ENCODE measurements around the gene UQCC3. TPM values are rescaled to one million over a fixed set of nuclear protein-coding genes. Genes with fewer than 3 reads are reported as not detected.

UQCC3 gene
- total and polyA plus RNA-seq, 2 of the 4 experiments (the other 2 are of a cell fraction) = 5.7 to 9.7 TPM

DNA sequence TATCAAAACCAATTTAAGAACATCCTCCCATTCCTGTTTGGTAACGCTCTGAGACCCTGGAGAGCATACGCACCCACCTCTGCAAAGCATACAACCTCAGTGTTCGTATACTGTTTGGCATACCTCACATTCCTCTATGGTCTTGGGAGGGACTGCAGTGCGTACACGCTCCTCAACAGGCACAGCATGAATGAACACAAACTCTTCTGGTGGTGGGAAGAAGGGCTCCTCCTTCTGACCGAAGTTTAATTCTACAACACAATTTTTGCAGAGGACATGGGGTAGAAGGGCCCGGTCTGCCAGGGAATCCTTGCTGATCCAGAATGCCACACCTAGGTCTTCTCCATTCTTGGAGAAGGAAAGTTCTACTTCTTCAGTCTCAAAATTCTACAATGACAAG is 50.5 kb downstream of the UQCC3 start:
- Histone ChIP-seq H4K5ac (ENCODE audit: low read depth, low read length) (no peak overlapping the region), H3K27me3 (ENCODE audit: control insufficient read depth, insufficient read depth, low read length) (no peaks in the 10 kb centered on the region), H2AK5ac (ENCODE audit: low read depth, low read length) (no peak overlapping the region), H4K20me1 (ENCODE audit: insufficient read depth, low read length) (peaks cover 42% of the 10 kb centered on the region), H3K18ac (ENCODE audit: low read depth, low read length) (no peak overlapping the region), H3K79me1 (ENCODE audit: low read depth in 1 of 2, low read length in 2 of 2) (peaks cover 29 to 50% of the 10 kb centered on the region in 2 experiments), H3K23ac (ENCODE audit: low read depth, low read length) (peak overlapping the region; percentile 8; the same call in 1 of the 2 replicates), H4K8ac (ENCODE audit: low read depth in 2 of 2, low read length in 2 of 2) (0 out of 4 replicates have a peak overlapping the region, but pooled peaks of 1 of the 2 experiments have one; percentile 13), H2BK20ac (ENCODE audit: low read depth, low read length) (no peak overlapping the region), H3K9ac (ENCODE audit: low read depth, low read length) (no peak overlapping the region), H2AFZ (replicated peaks; ENCODE audit: low read length, poor library complexity) (no peak overlapping the region), H3K56ac (ENCODE audit: extremely low read depth, insufficient read depth, low read length) (no peak overlapping the region), H3K4ac (ENCODE audit: low read depth, low read length) (no peak overlapping the region), H3K4me3 (ENCODE audit: insufficient read depth, low read depth, low read length) (no peak overlapping the region), H2BK5ac (ENCODE audit: low read depth, low read length, poor library complexity, severe bottlenecking) (no peak overlapping the region), H3K14ac (replicated peaks; ENCODE audit: low read depth, low read length) (no peak overlapping the region), H3K4me2 (ENCODE audit: low read depth, low read length) (no peak overlapping the region), H3K36me3 (ENCODE audit: control insufficient read depth, insufficient read depth, low read length) (peaks cover 56% of the 10 kb centered on the region), H2BK120ac (ENCODE audit: low read depth, low read length) (no peak overlapping the region), H2AK9ac (replicated peaks; ENCODE audit: low read depth, low read length, poor library complexity) (no peak overlapping the region), H3K9me1 (ENCODE audit: insufficient read depth, low read length) (peaks cover 8% of the 10 kb centered on the region; the same call in 1 of the 2 replicates), H3K9me3 (ENCODE audit: control insufficient read depth, insufficient read depth, low read length) (no peaks in the 10 kb centered on the region), H3K4me1 (ENCODE audit: control insufficient read depth, insufficient read depth, low read length) (peaks cover 4% of the 10 kb centered on the region; the same call in 1 of the 2 replicates), H2BK15ac (ENCODE audit: low read depth, low read length) (no peak overlapping the region), H4K91ac (ENCODE audit: insufficient read depth, low read depth, low read length) (no peak overlapping the region), H3K27ac (ENCODE audit: insufficient read depth, low read length) (no peak overlapping the region)
- no peak for TF ChIP-seq MAFK (IDR thresholded peaks at IDR 0.05; ENCODE audit: low read depth, low read length)
- TF ChIP-seq SMC3 (IDR thresholded peaks at IDR 0.05; ENCODE audit: low read depth, low read length) = no peak
- TF ChIP-seq RAD21 (IDR thresholded peaks at IDR 0.05; ENCODE audit: low read length) = no peak
- TF ChIP-seq, protein P1, sequence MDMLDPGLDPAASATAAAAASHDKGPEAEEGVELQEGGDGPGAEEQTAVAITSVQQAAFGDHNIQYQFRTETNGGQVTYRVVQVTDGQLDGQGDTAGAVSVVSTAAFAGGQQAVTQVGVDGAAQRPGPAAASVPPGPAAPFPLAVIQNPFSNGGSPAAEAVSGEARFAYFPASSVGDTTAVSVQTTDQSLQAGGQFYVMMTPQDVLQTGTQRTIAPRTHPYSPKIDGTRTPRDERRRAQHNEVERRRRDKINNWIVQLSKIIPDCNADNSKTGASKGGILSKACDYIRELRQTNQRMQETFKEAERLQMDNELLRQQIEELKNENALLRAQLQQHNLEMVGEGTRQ (IDR thresholded peaks at IDR 0.05; ENCODE audit: low read depth, low read length) = no peak
- no peak for TF ChIP-seq ELK1 (IDR thresholded peaks at IDR 0.05; ENCODE audit: borderline replicate concordance, low read depth, low read length)
- TF ChIP-seq CTCF (conservative IDR thresholded peaks at IDR 0.05; ENCODE audit: low read depth, low read length) = no peak
- TF ChIP-seq CHD1 (IDR thresholded peaks at IDR 0.05; ENCODE audit: low read depth, low read length) = no peak
- in situ Hi-C loops (cut with MboI; ENCODE audit: low sequenced_read_pairs) = no loop called here
- WGBS, 2 experiments (ENCODE audit: extremely low coverage in 2 of 2, insufficient read length in 1 of 2) = no CpG with 5 or more reads among the region's 7 CpGs
- CTCF ChIA-PET = no interaction called here
- BruUV-seq (replicated peaks) = TSS peak; percentile 90
- POLR2A ChIA-PET (ENCODE audit: unreplicated experiment) = no interaction called here
- ATAC-seq (ENCODE audit: low read depth) = peak; percentile 42
- peak; percentile 40 for DNase-seq
- dilution Hi-C loops (cut with HindIII; ENCODE audit: low sequenced_read_pairs, unreplicated experiment) = no loop called here
- intact Hi-C loops (cut with micrococcal nuclease) = no loop called here

All from IMR-90 (cell line).